HG03064 (cell line): ENCODE data around the gene EMCN.
"Not testable (repeated sequence)": the region's sequence is repeated elsewhere in the genome, so short reads cannot be mapped to it uniquely, and the experiment has no call there.

ENCODE experiments used
- ATAC-seq: cut with Tn5 transposase; IDR thresholded peaks from one replicate; pipeline ENCODE4 v1.9.1; 2021; ENCODE audit warnings: low read depth; ENCODE audit not compliant: unreplicated experiment

EMCN gene

GRCh38 chr4:100391086-100391485 is 126.7 kb downstream of the EMCN start:
- no peak for ATAC-seq

GRCh38 chr4:100386270-100386669 is 131.6 kb downstream of the EMCN start:
- ATAC-seq: no peak

GRCh38 chr4:100380401-100380800 is 137.4 kb downstream of the EMCN start:
- not testable (repeated sequence) for ATAC-seq

- no peak for ATAC-seq
Observed at GRCh38 chr4:100379583-100380105, 138.2 kb downstream of the EMCN start.

DNA sequence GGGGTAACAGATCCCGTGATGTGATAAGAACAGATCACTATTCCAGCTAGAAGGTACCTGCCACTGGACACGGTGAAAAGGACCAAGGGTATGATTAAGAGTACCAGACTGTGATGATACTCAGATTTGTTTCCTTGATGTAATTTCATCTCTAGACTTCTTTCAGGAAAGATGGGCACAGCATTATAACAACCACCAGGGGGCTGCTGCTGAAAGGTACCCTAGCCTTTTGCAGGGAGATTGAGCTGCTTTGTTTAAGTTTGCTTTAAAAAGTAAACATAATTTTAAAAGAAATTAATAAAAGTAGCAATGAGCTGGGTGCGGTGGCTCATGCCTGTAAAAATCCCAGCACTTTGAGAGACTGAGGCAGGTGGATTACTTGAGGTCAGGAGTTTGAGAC is 145.4 kb downstream of the EMCN start:
- ATAC-seq: no peak

GRCh38 chr4:100369871-100370270 is 148.0 kb downstream of the EMCN start:
- ATAC-seq: no peak

GRCh38 chr4:100367451-100367850 is 150.4 kb downstream of the EMCN start:
- no peak for ATAC-seq

GRCh38 chr4:100366213-100366612 is 151.6 kb downstream of the EMCN start:
- no peak for ATAC-seq

- no peak for ATAC-seq
Observed at GRCh38 chr4:100362366-100362765, 155.5 kb downstream of the EMCN start.

DNA sequence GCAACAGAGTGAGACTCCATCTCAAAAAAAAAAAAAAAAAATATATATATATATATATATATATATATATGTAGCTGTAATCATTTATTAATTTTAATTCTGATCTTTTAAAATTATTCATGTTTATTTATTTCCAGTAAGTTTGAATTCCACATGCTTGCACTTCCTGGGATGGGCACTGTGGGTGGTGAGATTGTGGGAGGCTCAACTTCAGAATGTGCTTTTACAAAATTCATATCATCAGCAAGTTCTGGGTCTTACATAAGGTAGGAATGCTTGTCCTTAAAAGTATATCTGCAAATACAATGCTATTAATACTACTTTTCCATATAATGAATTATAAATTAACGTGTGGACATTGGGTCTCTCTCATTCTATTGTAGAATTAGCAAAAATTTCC is 156.5 kb downstream of the EMCN start:
- ATAC-seq: no peak

GRCh38 chr4:100360211-100360610 is 157.6 kb downstream of the EMCN start:
- no peak for ATAC-seq

GRCh38 chr4:100359441-100359840 is 158.4 kb downstream of the EMCN start:
- ATAC-seq: no peak

DNA sequence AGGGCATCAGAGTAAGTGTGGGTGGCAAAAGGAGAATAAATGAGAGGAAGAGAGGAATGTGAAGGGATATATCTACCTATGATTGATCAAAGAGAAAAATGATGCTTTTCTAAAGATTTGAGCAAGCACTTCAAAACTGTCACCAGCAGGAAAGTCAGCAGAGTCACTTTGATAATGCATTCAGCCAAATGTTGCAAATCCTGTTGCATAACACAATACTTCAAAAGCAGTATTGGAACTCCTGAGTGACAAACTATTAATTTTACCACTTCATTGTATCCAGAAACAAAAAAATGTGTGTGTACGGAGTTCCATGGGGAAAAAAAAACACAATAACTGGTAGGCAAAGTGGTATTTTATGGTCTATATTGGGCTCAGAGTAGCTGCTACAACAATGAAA is 160.3 kb downstream of the EMCN start:
- ATAC-seq: no peak

DNA sequence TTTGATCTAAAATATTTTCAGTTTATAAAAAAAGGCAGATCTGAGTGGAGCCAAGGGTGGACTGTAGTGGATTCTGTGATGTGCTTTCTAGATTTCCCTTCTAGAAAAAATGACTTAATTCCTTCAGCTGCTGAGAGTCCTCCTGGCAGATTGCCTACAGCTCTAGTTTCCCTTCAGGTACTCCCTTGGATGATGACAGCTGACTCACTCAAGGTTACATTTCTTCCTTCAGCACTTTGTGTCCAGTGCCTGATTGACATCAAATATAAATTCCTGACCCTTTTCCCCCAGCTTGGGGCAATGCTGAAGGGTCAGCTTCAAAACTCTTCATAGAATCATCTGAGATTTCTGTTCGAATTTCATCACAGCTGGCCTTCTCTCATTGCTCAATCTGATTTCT is 161.7 kb downstream of the EMCN start:
- ATAC-seq: no peak

GRCh38 chr4:100352352-100352751 is 165.5 kb downstream of the EMCN start:
- ATAC-seq: not testable (repeated sequence)

DNA sequence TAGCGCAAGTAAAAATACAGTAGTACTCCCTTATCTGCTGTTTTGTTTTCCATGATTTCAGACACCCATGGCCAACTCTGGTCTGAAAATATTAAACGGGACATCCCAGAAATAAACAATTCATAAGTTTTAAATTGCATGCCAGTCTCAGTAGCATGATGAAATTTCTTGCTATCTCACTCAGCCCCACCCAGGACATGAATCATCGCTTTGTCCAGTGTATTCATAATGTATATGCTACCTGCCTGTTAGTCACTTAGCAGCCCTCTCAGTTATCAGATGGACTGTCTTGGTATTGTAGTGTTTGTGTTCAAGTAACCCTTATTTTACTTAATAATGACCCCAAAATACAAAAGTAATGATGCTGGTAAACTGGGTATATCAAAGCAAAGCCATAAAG is 169.3 kb downstream of the EMCN start:
- ATAC-seq: no peak

DNA sequence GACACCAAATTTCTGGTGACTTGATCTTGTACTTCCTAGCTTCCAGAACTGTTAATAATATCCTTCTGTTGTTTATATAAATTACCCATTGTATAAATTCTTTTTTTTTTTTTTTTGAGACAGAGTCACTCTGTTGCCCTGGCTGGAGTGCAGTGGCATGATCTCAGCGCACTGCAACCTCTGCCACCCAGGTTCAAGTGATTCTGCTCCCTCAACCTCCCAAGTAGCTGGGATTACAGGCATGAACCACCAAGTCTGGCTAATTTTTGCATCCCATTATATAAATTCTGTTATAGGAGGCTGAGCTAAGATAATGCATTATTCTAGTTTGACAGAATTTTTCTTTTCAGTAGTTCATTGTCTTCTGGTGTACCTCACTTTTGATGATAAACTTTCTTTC is 170.6 kb downstream of the EMCN start:
- no peak for ATAC-seq

DNA sequence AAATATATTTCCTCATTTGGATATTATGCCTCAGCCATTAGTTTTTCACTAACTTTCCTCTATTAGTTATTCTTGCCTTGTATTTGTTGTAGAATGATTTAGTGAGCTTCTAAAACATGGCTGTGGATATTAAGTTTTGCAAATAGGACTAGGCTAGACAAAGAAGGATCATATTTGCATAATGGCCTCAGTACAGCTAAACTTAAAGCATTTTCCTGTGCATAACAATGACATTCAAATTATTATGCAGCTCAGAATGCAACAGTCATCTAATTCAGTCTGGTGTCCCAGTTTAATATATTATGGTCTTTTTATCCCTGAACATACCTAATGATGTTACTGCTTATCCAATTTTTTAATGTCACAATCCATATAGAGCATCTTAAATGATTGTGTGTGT is 172.2 kb downstream of the EMCN start:
- ATAC-seq: no peak
